Stimulated activated CD8-positive, alpha-beta memory T cell treated with anti-CD3 and anti-CD28 coated beads, Interleukin-15, amount 100 ng/mL, for 4 hours (primary cell): ENCODE measurements around the gene TMEM219.
"Not testable (repeated sequence)": the region's sequence is repeated elsewhere in the genome, so short reads cannot be mapped to it uniquely, and the experiment has no call there.

ENCODE experiments used
- DNase-seq, 2 donors: peaks; one replicate each; pipeline ENCODE4 v3.0.0-alpha.2; 2020; ENCODE audit warnings: low read depth in 2 of 2

The TMEM219 gene, protein sequence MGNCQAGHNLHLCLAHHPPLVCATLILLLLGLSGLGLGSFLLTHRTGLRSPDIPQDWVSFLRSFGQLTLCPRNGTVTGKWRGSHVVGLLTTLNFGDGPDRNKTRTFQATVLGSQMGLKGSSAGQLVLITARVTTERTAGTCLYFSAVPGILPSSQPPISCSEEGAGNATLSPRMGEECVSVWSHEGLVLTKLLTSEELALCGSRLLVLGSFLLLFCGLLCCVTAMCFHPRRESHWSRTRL

GRCh38 chr16:29961479-29962343 is at the start of gene TMEM219:
Gene TMEM219 (plus strand): TSS chr16:29962079. CDS start chr16:29963144, 1,065 bp downstream.
- DNase-seq, result peak; percentile 79 to 87

DNA sequence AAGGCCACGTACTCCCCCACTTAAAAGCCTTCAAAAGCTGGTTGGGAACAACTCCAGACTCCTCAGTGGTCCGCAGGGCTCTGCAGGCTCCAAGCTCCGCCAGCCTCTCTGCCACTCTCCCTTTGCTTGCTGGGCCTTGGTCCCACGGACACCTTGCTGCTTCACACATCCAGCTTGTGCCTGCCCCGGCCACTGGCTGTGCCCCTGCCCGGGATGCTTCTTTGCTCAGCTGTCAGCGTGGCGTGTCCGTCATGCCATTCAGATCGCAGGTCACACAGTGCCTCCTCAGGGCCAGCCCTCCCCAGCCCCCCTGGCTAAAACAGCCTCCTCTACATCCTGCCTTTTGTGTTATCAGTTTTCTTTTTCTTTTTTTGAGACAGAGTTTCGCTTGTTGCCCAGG is 49.8 kb upstream of the TMEM219 start:
- DNase-seq, result no peak

GRCh38 chr16:29913514-29913913 is 48.4 kb upstream of the TMEM219 start:
- no peak for DNase-seq

GRCh38 chr16:29915590-29916247 is 46.2 kb upstream of the TMEM219 start:
- DNase-seq, result no peak

DNA sequence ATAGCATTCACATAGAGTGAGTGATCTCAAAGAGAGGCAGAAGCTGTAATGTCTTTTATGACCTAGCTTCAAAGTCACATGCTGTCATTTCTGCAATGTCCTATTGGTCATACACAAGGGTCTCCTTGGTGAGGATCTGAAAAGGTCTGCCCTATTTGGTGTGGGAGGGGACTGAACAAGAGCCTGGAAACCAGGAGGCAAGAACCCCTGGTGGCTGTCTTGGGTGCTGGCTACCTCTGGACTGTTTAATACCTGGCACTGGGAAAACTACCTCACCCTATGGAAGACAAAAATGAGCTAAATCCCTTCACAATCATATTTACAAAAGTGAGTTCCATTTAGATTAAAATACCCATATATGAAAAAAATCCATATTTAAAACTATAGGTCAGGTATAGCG is 44.9 kb upstream of the TMEM219 start:
- no peak for DNase-seq

DNA sequence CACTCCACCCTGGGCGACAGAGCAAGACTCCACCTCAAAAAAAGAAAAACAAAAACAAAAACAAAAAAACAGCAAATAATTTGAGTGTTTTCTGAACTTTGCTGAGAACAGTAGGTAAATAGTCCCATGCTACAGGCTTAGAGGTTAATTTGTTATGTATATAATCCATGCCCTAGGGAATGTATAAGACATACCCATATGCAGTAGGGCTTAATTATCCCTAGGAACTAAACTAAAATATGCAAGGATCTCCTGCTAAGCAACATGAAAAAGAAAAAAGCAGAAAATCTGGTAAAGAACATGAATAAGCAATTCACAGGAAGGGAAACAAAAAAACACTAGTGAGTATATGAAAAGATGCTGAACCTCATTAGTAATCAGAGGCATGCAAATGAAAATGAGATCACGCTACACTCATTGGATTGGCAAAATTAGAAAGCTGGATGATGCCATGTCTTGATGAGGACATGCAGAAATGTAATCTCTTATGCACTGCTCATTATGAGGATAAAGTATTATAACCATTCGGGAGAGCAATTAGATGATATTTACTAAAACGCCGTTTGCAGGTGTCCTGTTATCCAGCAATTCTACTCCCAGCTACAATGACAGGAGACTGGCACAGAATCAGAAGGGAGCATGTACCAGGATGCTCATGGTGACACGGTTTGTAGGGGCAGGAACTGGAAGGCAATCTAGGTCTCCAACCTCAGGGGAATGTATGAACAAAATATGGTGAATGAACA is 41.4 kb upstream of the TMEM219 start:
- DNase-seq, result no peak

- no peak for DNase-seq
Measured at GRCh38 chr16:29921034-29921385, 40.9 kb upstream of the TMEM219 start.

- no peak for DNase-seq
Measured at GRCh38 chr16:29922326-29922725, 39.6 kb upstream of the TMEM219 start.

GRCh38 chr16:29922986-29923501 is 38.8 kb upstream of the TMEM219 start:
- no peak for DNase-seq

DNA sequence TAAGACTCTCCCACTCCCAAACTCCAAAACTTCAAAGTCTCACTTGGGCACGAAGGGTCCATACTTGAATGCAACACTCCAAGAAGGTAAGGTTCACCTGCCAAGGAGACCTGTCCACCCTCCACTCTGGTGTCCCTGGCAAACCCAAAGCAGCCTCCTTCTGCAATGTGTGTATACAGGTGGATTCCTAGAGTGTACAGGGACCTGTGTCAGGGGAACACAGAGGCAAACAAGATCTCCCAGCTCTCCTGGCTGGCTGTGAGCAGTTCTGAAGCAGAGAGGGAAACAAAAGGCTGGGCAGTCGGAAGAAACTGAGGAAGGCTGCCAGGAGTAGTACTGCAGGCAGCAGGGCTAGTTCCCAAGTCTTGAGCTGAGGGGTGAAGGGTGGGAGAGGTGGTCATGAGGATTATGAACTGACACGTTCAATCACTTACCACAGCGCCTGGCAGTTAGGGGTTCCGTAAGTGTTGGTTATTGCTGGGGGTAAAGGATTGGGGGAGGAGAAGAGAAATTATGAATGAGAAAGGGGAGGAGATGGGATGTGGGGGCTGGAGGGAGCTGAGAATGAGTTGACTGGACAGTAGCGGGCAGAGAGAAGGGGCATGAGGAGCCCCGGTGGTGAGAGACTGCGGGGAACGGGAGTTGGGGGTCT is 36.6 kb upstream of the TMEM219 start:
- DNase-seq, result no peak

DNA sequence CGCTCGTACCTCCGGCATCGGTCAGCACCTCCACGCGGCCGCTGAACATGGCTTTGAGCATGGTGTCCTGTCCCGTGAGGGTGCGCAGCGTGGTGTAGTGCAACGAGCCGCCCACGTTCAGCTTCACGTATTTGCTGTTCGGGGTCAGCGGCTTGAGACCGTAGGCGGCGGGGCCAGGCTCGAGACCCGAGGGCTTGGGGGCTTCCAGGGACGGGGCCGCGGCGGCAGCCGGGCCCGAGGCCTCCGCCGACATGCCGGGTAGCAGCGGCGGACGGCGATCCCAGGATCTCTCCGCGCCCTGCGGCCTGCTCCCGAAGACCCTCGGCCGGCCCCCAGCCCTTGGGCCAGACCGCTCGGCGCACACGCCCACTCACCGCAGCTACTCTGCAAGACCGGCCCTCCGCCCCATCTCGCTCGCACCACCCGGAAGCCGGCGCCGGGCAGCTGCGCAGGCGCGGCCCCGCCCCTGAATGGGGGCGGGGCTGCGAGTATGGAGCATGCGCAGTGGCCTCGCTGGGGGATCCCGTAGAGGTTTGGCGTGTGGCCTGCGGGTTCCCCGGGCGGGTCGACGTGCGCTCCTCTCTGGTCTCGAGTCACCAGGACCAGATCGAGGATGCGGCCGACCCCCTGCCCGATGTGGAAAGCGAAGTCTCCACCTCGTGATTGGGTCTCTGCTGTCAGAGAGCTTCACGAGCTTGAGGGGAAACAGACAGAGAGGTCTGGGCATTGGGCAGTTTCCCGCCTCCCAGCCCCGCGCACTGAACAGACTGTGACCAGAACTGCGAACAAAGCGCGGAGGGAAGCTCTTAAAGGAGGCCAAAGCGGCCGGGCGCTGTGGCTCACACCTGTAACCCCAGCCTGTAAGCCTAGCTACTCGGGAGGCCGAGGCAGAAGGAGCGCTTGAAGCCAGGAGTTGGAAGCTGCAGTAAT is 35.8 kb upstream of the TMEM219 start, which contains the start of gene KCTD13:
Gene KCTD13, minus strand, starts transcription at position 446 of the 930 bp plus-strand sequence. Its CDS starts 193 bp downstream, at position 253.
- DNase-seq, result peak; percentile 69 to 85

DNA sequence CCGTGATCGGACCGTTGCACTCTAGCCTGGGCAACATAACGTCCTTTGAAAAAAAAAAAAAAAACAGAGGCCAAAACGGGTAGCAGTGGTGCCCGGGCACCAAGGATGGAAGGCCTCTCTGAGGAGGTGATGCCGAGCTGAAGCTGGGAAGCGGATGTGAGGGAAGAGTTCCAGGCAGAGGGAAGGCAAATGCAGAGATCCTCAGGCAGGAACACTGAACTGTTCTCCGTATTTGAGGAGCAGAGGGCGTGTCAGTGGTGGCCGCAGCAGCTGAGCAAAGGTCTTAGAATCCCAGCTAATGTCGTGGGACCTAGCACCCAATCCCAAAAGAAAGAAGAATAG is 35.2 kb upstream of the TMEM219 start:
- DNase-seq, result no peak

GRCh38 chr16:29927070-29927905 is 34.6 kb upstream of the TMEM219 start:
- DNase-seq, result no peak

GRCh38 chr16:29931750-29932149 is 30.1 kb upstream of the TMEM219 start:
- DNase-seq, result not testable (repeated sequence)

GRCh38 chr16:29940656-29941055 is 21.2 kb upstream of the TMEM219 start:
- DNase-seq, result no peak

DNA sequence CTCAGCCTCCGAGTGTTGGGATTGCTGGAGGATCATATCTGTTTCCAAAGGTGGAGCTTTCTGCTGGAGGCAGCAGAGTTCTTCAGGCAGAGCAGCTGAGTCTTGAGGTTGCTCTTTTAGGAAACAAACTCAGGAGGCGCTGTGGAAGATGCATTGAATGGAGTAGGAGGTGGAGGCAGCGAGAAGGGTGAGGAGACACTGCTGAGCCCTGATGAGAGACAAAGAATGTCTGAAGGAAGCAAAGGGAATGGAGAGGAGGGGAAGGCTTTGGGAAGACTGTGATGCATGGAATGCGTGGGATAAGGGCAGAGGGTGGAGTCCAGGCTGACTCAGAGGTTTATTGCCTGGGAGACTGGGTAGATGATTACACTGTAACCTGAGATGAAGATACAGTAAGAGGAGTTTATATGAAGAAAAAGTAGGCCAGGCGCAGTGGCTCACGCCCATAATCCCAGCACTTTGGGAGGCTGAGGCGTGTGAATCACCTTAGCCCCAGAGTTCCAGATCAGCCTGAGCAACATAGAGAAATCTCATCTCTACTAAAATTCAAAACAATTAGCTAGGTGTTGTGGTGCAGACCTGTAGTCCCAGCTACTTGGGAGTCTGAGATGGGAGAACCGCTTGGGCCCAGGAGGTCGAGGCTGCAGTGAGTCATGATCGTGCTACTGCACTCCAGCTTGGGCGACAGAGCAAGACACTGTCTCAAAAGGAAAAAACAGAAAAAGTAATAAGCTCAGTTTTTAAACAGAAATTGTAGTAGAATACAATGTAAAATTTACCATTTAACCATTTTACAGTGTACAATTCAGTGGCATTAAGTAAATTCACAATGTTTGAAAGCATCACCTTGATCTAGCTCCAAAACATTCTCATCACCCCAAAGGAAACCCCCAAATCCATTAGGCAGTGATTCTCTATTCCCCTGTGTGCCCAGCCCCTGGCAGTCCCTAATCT is 17.8 kb upstream of the TMEM219 start:
- DNase-seq, result no peak

DNA sequence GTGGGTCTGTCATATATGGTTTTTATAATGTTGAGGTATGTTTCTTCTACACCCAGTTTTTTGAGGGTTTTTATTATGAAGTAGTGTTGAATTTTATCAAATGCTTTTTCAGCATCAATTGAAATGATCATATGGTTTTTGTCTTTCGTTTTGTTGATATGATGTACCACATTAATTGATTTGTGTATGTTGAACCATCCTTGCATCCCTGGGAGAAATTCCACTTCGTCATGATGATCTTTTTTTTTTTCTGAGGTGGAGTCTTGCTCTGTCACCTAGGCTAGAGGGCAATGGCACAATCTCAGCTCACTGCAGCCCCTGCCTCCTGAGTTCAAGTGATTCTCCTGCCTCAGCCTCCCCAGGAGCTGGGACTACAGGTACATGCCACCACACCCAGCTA is 14.0 kb upstream of the TMEM219 start:
- DNase-seq, result no peak
